Keratinocyte (primary cell): Measurements from ENCODE around the gene TYW3.

ENCODE experiments used
- CTCF ChIP-seq, 3 experiments: IDR thresholded peaks in 1 of 3; conservative IDR thresholded peaks in 1 of 3; optimal IDR thresholded peaks in 1 of 3; 2 replicates in 2 of 3; 3 replicates in 1 of 3; pipeline versions ENCODE3 to v1.5.1; 2011; ENCODE audit warnings: low read length in 3 of 3, mild to moderate bottlenecking in 3 of 3, moderate library complexity in 2 of 3, control low read depth in 1 of 3, inconsistent platforms in 1 of 3; ENCODE audit not compliant: insufficient read depth in 2 of 3; ENCODE audit errors: extremely low read depth in 1 of 3
- EZH2 ChIP-seq: IDR thresholded peaks from one replicate; pipeline ENCODE4 v1.6.1; 2012; ENCODE audit warnings: inconsistent platforms, mild to moderate bottlenecking, low read length, moderate library complexity

- TF ChIP-seq CTCF (optimal IDR thresholded peaks at IDR 0.05 in 1 of 3, IDR thresholded peaks at IDR 0.05 in 1 of 3, conservative IDR thresholded peaks at IDR 0.05 in 1 of 3; ENCODE audit: extremely low read depth in 1 of 3, insufficient read depth in 2 of 3, low read length in 3 of 3) = no peak
- no peak for TF ChIP-seq EZH2
Measured at GRCh38 chr1:74811436-74812179, 78.7 kb downstream of the TYW3 start.
